Measurements from ENCODE around the gene GOLGA6L7. TPM values are rescaled to one million over a fixed set of nuclear protein-coding genes. Genes with fewer than 3 reads are reported as not detected.

The GOLGA6L7 gene
- total and polyA plus RNA-seq, 2 donors (not counting 1 experiment from before 2014, with no cell fraction given), result not detected

- Mint-ChIP-seq H3K4me3 (no peak within 1 kb of the TSS), H3K27ac (no peak within 1 kb of the TSS), H3K27me3 (peaks cover 29% of the 10 kb centered on the region), H3K4me1 (no peaks in the 10 kb centered on the region), H3K9me3 (ENCODE audit: insufficient read depth) (no peaks in the 10 kb centered on the region)
- no peak within 1 kb of the TSS for H3K4me2 ChIP-seq (replicated peaks; ENCODE audit: low read depth, low read length, poor library complexity, severe bottlenecking)
- intact Hi-C loops (cut with micrococcal nuclease), result no loop called here
- POLR2A ChIA-PET, result no interaction called here
- no peak within 1 kb of the TSS for H3K4me3 ChIP-seq (ENCODE audit: control extremely low read depth in 1 of 5, extremely low read depth in 1 of 5, insufficient read depth in 1 of 5, low read depth in 2 of 5, low read length in 4 of 5)
- no peak within 1 kb of the TSS for H3K27ac ChIP-seq (ENCODE audit: low read length in 2 of 2)
- no peaks in the 10 kb centered on the region for H4K20me1 ChIP-seq (ENCODE audit: control insufficient read depth, insufficient read depth, low read length, poor library complexity, severe bottlenecking)
- peaks cover 0 to 14% (median 0%) of the 10 kb centered on the region in 4 experiments for H3K27me3 ChIP-seq (replicated peaks in 1 of 4; ENCODE audit: control extremely low read depth in 1 of 4, control insufficient read depth in 3 of 4, insufficient read depth in 4 of 4, low read length in 3 of 4)
- H3K79me2 ChIP-seq (ENCODE audit: control insufficient read depth, insufficient read depth, low read length), result no peaks in the 10 kb centered on the region
- TF ChIP-seq, protein P1, sequence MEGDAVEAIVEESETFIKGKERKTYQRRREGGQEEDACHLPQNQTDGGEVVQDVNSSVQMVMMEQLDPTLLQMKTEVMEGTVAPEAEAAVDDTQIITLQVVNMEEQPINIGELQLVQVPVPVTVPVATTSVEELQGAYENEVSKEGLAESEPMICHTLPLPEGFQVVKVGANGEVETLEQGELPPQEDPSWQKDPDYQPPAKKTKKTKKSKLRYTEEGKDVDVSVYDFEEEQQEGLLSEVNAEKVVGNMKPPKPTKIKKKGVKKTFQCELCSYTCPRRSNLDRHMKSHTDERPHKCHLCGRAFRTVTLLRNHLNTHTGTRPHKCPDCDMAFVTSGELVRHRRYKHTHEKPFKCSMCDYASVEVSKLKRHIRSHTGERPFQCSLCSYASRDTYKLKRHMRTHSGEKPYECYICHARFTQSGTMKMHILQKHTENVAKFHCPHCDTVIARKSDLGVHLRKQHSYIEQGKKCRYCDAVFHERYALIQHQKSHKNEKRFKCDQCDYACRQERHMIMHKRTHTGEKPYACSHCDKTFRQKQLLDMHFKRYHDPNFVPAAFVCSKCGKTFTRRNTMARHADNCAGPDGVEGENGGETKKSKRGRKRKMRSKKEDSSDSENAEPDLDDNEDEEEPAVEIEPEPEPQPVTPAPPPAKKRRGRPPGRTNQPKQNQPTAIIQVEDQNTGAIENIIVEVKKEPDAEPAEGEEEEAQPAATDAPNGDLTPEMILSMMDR (IDR thresholded peaks at IDR 0.05), result no peak
- no peak for TF ChIP-seq EZH2 (IDR thresholded peaks at IDR 0.05; ENCODE audit: borderline replicate concordance, insufficient read depth, low read depth, low read length, poor library complexity, severe bottlenecking)
- WGBS (ENCODE audit: insufficient coverage), result 3% methylated on average over 109 of the region's 109 CpGs
- H2AFZ ChIP-seq (ENCODE audit: insufficient read depth, low read depth, low read length, poor library complexity, severe bottlenecking), result no peak within 1 kb of the TSS
- peaks cover 0 to 4% (median 0%) of the 10 kb centered on the region in 3 donors for H3K9me3 ChIP-seq (ENCODE audit: control extremely low read depth in 1 of 3, control insufficient read depth in 2 of 3, insufficient read depth in 1 of 3, low read length in 2 of 3)
- H3K9ac ChIP-seq (ENCODE audit: low read length), result no peak within 1 kb of the TSS
- no peaks in the 10 kb centered on the region for H3K4me1 ChIP-seq (ENCODE audit: control insufficient read depth in 2 of 2, insufficient read depth in 2 of 2, low read length in 2 of 2)
- CTCF ChIA-PET, result no interaction called here
- no peak for ATAC-seq (ENCODE audit: low read depth)
- no peaks in the 10 kb centered on the region for H3K36me3 ChIP-seq (replicated peaks in 1 of 2; ENCODE audit: control extremely low read depth in 1 of 2, control insufficient read depth in 1 of 2, extremely low read depth in 1 of 2, insufficient read depth in 2 of 2, low read length in 1 of 2)
- no peak for DNase-seq
Measured at GRCh38 chr15:28885630-28886430, 37.4 kb upstream of the GOLGA6L7 start, which contains the start of gene APBA2. APBA2 (plus strand) TSS chr15:28885974; CDS start chr15:29053885, 167,911 bp downstream.

GRCh38 chr15:28885128-28885629, 36.7 kb upstream of the GOLGA6L7 start:
- no peaks in the 10 kb centered on the region for H4K20me1 ChIP-seq (ENCODE audit: control insufficient read depth, insufficient read depth, low read length, poor library complexity, severe bottlenecking)
- peaks cover 0 to 4% (median 0%) of the 10 kb centered on the region in 3 donors for H3K9me3 ChIP-seq (ENCODE audit: control extremely low read depth in 1 of 3, control insufficient read depth in 2 of 3, insufficient read depth in 1 of 3, low read length in 2 of 3)
- no peak overlapping the region for H3K27ac ChIP-seq (ENCODE audit: low read length in 2 of 2)
- H2AFZ ChIP-seq (ENCODE audit: insufficient read depth, low read depth, low read length, poor library complexity, severe bottlenecking), result no peak overlapping the region
- no peak overlapping the region for H3K4me2 ChIP-seq (replicated peaks; ENCODE audit: low read depth, low read length, poor library complexity, severe bottlenecking)
- WGBS (ENCODE audit: insufficient coverage), result 39% methylated on average over 31 of the region's 31 CpGs
- no peaks in the 10 kb centered on the region for H3K4me1 Mint-ChIP-seq
- POLR2A ChIA-PET, result no interaction called here
- no peak for ATAC-seq (ENCODE audit: low read depth)
- no peak overlapping the region for H3K9ac ChIP-seq (ENCODE audit: low read length)
- no peak overlapping the region for H3K4me3 Mint-ChIP-seq
- H3K27ac Mint-ChIP-seq, result no peak overlapping the region
- H3K79me2 ChIP-seq (ENCODE audit: control insufficient read depth, insufficient read depth, low read length), result no peaks in the 10 kb centered on the region
- no peak for DNase-seq
- intact Hi-C loops (cut with micrococcal nuclease), result no loop called here
- peaks cover 0 to 14% (median 0%) of the 10 kb centered on the region in 4 experiments for H3K27me3 ChIP-seq (replicated peaks in 1 of 4; ENCODE audit: control extremely low read depth in 1 of 4, control insufficient read depth in 3 of 4, insufficient read depth in 4 of 4, low read length in 3 of 4)
- TF ChIP-seq, protein P1 (IDR thresholded peaks at IDR 0.05), result no peak
- TF ChIP-seq EZH2 (IDR thresholded peaks at IDR 0.05; ENCODE audit: borderline replicate concordance, insufficient read depth, low read depth, low read length, poor library complexity, severe bottlenecking), result no peak
- no peaks in the 10 kb centered on the region for H3K4me1 ChIP-seq (ENCODE audit: control insufficient read depth in 2 of 2, insufficient read depth in 2 of 2, low read length in 2 of 2)
- no peak overlapping the region for H3K4me3 ChIP-seq (ENCODE audit: control extremely low read depth in 1 of 5, extremely low read depth in 1 of 5, insufficient read depth in 1 of 5, low read depth in 2 of 5, low read length in 4 of 5)
- CTCF ChIA-PET, result no interaction called here
- no peaks in the 10 kb centered on the region for H3K36me3 ChIP-seq (replicated peaks in 1 of 2; ENCODE audit: control extremely low read depth in 1 of 2, control insufficient read depth in 1 of 2, extremely low read depth in 1 of 2, insufficient read depth in 2 of 2, low read length in 1 of 2)
- peaks cover 29% of the 10 kb centered on the region for H3K27me3 Mint-ChIP-seq
- no peaks in the 10 kb centered on the region for H3K9me3 Mint-ChIP-seq (ENCODE audit: insufficient read depth)

Measured in B cell (primary cell).